GM21723 (cell line): Measurements from ENCODE around the gene CENPH.
A peak's percentile ranks its signal among the peaks of the same experiment; 100 is the strongest.
"Not testable (repeated sequence)": the region's sequence is repeated elsewhere in the genome, so short reads cannot be mapped to it uniquely, and the experiment has no call there.

ENCODE experiments used
- ATAC-seq: cut with Tn5 transposase; IDR thresholded peaks from one replicate; pipeline ENCODE4 v1.9.1; 2021; ENCODE audit warnings: mild to moderate bottlenecking, moderate library complexity; ENCODE audit not compliant: unreplicated experiment

CENPH gene

DNA sequence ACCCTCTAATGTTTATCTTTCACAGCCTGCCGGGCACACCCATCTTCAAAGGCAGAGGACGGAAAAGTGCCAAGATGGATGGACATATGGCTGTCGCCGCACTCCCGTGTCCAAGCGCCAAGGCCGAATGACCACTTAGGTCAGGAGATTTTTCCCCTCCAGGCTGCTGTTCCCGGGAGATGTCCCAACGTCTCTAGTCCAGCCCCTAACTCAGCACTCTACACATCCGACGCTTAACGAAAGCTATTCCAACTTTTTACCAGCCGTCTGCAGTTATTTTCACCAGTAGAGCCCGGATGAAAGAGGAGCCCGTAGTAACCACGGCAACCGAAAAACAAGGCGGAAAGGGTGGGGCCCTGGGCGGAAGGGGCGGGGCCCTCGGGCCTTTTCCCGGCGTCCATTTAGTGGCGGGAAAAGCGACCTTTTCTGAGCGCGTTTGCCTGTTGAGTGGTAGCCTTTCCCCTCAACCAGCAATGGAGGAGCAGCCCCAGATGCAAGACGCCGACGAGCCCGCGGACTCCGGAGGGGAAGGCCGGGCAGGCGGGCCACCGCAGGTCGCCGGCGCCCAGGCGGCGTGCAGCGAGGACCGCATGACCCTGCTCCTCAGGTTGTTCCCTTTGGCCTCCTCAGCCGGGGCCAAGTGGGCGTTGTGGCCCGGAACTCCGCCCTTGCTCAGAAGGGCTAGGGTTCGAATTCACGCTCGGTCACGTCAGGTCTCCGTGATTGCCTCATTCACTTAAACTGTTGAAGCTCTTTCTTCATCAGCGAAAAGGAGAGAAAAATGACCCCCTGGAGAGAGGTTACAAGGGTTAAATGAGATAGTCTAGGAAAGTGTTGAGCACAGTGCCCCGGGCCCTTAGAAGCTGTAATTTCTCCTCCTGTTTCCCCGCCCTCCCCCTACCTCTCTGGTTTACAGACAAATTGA lies at the start of gene CENPH:
CENPH (plus strand) TSS at position 422 of the 925 bp plus-strand sequence; CDS start at position 474, 52 bp downstream.
- ATAC-seq, result peak; percentile 96

GRCh38 chr5:69140239-69140638 lies 49.1 kb upstream of the CENPH start:
- not testable (repeated sequence) for ATAC-seq

DNA sequence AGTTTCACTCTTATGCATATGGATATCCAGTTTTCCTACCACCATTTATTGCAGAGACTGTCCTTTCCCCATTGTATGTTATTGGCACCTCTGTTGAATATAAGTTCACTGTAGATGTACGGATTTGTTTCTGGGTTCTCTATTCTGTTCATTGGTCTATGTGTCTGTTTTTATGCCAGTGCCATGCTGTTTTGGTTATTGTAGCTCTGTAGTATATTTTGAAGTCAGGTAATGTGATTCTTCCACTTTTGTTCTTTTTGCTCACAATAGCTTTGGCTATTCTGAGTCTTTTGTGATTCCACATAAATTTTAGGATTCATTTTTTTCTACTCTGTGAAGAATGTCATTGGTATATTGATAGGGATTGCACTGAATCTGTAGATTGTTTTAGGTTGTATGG lies 48.6 kb upstream of the CENPH start:
- ATAC-seq, result no peak

DNA sequence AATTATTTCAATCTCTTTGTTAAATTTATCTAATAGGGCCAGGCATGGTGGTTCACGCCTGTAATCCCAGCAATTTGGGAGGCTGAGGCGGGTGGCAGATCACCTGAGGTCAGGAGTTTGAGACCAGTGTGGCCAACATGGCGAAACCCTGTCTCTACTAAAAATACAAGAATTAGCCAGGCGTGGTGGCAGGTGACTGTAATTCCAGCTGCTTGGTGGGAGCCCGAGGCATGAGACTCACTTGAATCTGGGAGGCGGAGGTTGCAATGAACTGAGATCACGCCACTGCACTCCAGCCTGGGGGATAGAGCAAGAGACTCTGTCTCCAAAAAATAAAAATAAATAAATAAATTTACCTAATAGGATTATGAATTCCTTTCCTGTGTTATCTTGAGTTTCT lies 40.8 kb upstream of the CENPH start:
- ATAC-seq, result not testable (repeated sequence)

DNA sequence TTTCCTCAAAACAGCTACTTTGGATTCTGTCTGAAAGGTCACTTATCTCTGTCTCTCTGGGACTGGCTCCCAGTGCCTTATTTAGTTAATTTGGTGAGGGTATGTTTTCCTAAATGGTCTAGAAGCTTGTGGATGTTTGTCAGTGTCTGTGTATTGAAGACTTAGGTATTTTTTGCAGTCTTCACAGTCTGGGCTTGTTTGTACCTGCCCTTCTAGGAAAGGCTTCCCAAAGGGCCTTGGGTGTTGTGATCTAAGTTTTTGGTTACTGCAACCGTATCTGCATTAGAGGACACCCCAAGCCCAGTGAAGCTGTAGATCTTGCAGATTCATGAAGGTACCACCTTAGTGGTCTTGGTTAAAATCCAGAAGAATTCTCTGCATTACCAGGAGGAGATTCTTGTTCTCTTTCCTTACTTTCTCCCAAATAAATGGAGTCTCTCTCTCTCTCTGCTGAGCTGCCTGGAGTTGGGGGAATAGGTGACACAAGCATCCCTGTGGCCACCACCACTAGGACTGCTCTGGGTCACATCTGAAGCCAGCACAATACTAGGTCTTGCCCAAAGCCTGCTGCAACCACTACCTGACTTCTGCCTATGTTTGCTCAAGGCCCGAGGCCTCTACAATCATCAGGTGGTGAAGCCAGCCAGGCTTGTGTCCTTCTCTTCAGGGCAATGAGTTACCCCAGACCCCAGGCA lies 40.3 kb upstream of the CENPH start:
- no peak for ATAC-seq

DNA sequence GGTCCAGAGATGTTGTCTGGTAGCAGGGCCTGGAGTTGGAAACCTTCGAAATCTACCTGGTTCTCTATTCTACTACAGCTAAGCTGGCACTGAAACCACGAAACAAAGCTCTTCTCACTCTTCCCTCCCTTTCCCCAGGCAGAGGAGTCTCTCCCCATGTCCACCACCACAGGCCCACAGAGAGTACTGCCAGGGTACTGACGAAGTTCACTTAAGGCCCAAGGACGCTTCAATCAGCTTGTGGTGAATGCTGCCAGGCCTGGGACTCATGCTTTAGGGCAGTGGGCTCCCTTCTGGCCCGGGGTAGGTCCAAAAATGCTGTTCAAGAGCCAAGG lies 39.7 kb upstream of the CENPH start:
- ATAC-seq, result no peak

GRCh38 chr5:69152731-69153130 lies 36.7 kb upstream of the CENPH start:
- no peak for ATAC-seq

DNA sequence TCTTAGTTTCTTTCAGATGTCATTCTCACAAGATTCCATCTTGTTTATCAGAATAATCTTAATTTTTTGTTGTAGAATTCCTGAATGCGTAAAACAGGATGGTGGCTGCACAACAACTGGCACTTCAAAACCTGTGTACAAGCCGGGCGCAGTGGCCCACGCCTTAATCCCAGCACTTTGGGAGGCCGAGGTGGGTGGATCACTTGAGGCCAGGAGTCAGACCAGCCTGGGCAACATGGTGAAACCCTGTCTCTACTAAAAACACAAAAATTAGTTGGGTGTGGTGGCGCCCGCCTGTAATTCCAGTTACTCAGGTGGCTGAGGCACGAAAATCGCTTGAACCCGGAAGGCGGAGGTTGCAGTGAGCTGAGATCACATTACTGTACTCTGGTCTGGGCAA lies 32.9 kb upstream of the CENPH start:
- no peak for ATAC-seq

DNA sequence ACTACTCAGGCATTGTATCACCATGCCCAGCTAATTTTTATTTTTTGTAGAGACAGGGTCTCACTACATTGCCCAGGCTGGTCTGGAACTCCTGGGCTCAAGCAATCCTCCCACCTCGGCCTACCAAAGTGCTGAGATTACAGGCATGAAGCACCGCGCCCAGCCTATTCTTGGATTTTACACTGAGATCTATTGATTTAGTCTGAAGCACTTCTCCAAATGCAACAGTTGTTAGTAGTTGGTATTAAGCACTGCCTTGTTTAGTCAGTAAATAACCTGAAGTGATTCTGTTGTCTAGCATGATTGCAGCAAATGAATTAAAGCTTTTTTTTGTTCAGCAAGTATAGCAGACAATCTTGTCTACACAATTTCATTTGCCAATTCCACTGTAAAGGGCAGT lies 31.3 kb upstream of the CENPH start:
- no peak for ATAC-seq

DNA sequence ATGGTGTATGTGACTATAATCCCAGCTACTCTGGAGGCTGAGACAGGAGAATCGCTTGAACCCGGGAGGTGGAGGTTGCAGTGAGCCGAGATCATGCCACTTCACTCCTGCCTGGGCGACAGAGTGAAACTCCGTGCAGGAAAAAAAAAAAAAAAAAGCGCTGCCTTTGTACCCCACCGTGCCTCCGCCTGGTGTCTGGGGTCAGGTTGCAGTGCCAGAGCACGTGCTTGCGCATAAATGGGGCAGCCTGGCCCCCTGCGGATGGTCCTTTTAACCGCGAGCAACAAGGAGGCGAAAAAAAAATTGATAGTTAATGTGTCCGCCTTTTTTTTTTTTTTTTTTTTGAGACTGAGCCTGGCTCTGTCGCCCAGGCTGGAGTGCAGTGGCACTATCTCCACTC lies 28.7 kb upstream of the CENPH start:
- ATAC-seq, result no peak

DNA sequence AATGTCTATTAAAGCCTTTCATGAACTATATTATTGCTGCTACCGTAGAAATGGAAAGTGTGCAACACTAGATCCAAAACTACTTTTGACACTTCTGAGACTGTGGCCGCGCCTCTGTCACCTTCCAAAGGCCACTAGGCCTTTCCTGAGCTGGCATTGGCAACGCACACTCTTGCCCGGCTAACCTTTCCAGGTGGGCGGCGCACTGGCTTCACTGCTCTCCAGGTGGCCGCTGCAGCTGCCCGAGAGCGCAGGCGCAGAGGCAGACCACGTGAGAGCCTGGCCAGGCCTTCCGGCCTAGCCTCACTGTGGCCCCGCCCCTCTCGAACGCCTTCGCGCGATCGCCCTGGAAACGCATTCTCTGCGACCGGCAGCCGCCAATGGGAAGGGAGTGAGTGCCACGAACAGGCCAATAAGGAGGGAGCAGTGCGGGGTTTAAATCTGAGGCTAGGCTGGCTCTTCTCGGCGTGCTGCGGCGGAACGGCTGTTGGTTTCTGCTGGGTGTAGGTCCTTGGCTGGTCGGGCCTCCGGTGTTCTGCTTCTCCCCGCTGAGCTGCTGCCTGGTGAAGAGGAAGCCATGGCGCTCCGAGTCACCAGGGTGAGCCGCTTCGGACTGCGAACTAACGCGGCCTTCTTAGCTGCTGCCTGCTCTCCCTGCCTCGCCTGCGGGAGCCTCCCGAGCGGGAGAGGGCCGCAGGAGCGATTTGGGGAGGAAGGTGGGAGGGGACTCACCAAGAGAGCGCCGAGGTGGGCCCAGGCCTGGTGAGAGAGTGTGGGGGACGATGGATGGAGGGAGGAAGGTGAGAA lies 22.5 kb upstream of the CENPH start, which contains the start of gene CCNB1:
CCNB1 (plus strand) TSS at position 465 of the 807 bp plus-strand sequence; CDS start at position 578, 113 bp downstream.
- ATAC-seq, result peak; percentile 99

GRCh38 chr5:69167493-69167855 lies 21.9 kb upstream of the CENPH start:
- peak; percentile 4 for ATAC-seq

GRCh38 chr5:69167929-69168328 lies 21.5 kb upstream of the CENPH start:
- ATAC-seq, result no peak

DNA sequence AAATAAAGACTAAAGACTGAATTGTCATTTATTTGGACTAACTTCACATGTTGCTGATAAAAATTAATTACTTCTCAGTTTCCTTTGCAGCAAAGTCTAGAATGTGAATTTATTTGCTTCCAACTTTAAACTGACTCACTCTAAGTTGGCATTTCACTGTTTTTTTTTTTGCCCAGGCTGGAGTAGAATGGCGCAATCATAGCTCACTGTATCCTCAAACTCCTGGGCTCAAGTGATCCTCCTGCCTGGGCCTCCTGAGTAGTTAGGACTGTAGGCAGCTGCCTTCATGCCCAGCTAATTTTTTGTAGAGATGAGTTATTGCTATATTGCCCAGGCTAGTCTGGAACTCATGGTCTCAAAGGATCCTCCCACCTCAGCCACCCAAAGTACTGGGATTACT lies 18.9 kb upstream of the CENPH start:
- ATAC-seq, result no peak

DNA sequence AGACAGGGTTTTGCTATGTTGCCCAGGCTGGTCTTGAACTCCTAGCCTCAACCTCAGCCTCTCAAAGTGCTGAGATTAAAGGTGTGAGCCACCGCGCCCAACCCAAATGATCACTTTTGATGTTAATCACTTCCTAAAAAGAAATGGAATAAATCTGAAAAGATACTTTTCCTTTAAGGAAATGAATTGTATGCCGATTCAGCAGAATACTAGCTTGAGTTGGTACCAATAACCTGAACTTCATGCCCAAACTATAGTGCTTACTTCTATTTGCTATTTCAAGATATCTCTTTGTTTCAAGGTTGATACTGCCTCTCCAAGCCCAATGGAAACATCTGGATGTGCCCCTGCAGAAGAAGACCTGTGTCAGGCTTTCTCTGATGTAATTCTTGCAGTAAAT lies 18.4 kb upstream of the CENPH start:
- no peak for ATAC-seq

- ATAC-seq, result not testable (repeated sequence)
Observed at GRCh38 chr5:69181659-69182293, 7.6 kb upstream of the CENPH start.

- ATAC-seq, result no peak
Observed at GRCh38 chr5:69184621-69185020, 4.8 kb upstream of the CENPH start.

DNA sequence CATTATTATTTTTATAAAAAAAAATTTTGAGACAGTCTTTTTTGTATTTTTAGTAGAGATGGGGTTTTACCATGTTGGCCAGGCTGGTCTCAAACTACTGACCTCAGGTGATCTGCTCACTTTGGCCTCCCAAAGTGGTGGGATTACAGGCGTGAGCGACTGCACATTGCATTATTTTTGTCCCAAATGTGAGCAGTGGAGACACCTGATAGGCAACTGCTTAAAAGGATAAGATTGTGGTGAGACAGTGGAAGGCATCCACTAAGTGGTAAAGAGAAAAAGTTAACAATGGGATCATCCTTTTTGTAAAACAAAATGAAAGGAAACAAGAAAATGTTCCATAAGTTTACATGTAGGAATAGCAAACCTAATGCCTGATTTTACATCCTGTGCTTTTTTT lies 2.0 kb upstream of the CENPH start:
- no peak for ATAC-seq

DNA sequence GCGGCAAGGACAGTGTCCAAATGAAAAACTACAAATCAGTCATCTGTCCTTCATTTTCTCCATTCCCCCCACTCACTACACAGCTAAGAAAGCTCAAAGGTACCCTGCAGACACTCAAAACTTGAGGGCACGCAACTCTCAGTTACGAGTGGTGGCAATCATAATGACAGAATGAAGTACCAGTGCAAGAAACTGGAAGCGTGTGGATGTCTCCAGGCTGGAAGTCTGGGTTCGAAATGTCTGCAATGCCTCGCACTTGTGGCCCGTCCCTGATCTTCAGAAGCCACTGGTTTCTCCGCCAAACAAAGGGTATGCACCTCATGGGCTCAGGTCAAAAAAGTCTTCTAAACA lies 597 bp upstream of the CENPH start:
- ATAC-seq, result peak; percentile 13

GRCh38 chr5:69202497-69202896 lies 13.1 kb downstream of the CENPH start:
- ATAC-seq, result no peak
